Measurements from ENCODE around the gene BICDL1.

GRCh38 chr12:120072472-120073249 is 83.6 kb downstream of the BICDL1 start:
- no peak for TF ChIP-seq CTCF (IDR thresholded peaks at IDR 0.05)
- TF ChIP-seq TCF7L2 (IDR thresholded peaks at IDR 0.05; ENCODE audit: low read depth, low read length), result no peak

Measured in Panc1 (cell line).